PFSK-1 (cell line): ENCODE data around the gene SLFN12L.

Source experiments
- POLR2AphosphoS5 ChIP-seq: IDR thresholded peaks from 2 replicates; pipeline ENCODE4 v1.6.1; 2012; ENCODE audit warnings: low read depth, mild to moderate bottlenecking, control low read depth, low read length, moderate library complexity
- REST ChIP-seq, 2 experiments: IDR thresholded peaks; 2 replicates each; pipeline versions ENCODE4 v1.6.1 to v1.8.0; 2011 to 2012; ENCODE audit warnings: low read depth in 2 of 2, low read length in 2 of 2, control low read depth in 1 of 2, inconsistent platforms in 1 of 2, mild to moderate bottlenecking in 1 of 2, moderate library complexity in 1 of 2; ENCODE audit not compliant: insufficient read depth in 1 of 2
- SIN3A ChIP-seq: IDR thresholded peaks from 2 replicates; pipeline ENCODE4 v1.6.1; 2012; ENCODE audit warnings: mild to moderate bottlenecking, low read length, moderate library complexity, borderline replicate concordance; ENCODE audit not compliant: insufficient read depth
- TAF1 ChIP-seq: IDR thresholded peaks from 2 replicates; pipeline ENCODE4 v1.6.1; 2012; ENCODE audit warnings: low read length, control low read depth, borderline replicate concordance; ENCODE audit not compliant: insufficient read depth

- TF ChIP-seq TAF1 = no peak
- no peak for TF ChIP-seq REST (IDR thresholded peaks at IDR 0.05; ENCODE audit: insufficient read depth in 1 of 2, low read depth in 2 of 2, low read length in 2 of 2)
- no peak for TF ChIP-seq SIN3A
- TF ChIP-seq POLR2AphosphoS5 = no peak
These were observed 23.2 kb upstream of the SLFN12L start, which contains the start of gene SLFN14 for GRCh38 chr17:35560703-35561102.
